ENCODE measurements around the gene TPSB2.
A peak's percentile ranks its signal among the peaks of the same experiment; 100 is the strongest.
"Not testable (repeated sequence)": the region's sequence is repeated elsewhere in the genome, so short reads cannot be mapped to it uniquely, and the experiment has no call there.

TPSB2 gene

DNA sequence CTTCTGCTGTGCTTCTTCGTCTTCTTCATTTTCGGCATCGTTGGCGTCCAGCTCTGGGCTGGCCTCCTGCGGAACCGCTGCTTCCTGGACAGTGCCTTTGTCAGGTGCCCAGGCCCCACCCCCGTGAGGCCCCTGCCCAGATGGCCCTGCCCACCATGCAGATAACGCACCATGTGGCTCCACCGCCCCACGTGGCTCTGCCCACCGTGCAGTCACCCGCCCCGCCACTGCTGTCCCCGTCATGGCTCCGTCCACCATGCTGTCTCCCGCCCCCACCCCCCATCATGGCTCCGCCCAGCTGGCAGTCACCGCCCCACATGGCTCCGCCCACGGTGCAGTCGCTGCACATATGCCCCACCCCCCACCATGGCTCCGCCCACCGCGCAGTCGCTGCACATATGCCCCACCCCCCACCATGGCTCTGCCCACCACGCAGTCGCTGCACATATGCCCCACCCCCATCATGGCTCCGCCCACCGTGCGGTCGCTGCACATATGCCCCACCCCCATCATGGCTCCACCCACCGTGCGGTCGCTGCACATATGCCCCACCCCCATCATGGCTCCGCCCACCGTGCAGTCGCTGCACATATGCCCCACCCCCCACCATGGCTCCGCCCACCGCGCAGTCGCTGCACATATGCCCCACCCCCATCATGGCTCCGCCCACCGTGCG is 31.2 kb downstream of the TPSB2 start:
- not testable (repeated sequence) for DNase-seq

DNA sequence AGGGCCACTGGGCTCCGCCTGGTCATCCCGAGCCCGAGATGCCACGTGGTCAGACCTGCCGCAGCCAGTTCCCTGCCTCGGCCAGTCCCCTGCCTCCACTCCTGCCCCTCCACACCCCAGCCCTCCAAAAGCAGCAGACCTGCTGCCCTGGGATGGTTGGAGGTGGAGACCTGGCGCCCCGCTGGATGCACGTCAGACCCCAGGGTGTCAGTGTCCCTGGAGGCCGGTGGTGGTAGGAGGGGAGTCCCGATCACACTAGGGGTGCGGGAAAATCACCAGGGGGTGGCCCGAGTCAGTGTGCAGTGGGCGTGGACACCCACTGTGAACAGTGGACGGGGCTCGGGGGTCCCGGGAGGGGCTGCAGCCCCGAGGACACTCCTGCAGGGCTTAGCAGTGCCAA is 31.8 kb downstream of the TPSB2 start:
- no peak for DNase-seq

DNA sequence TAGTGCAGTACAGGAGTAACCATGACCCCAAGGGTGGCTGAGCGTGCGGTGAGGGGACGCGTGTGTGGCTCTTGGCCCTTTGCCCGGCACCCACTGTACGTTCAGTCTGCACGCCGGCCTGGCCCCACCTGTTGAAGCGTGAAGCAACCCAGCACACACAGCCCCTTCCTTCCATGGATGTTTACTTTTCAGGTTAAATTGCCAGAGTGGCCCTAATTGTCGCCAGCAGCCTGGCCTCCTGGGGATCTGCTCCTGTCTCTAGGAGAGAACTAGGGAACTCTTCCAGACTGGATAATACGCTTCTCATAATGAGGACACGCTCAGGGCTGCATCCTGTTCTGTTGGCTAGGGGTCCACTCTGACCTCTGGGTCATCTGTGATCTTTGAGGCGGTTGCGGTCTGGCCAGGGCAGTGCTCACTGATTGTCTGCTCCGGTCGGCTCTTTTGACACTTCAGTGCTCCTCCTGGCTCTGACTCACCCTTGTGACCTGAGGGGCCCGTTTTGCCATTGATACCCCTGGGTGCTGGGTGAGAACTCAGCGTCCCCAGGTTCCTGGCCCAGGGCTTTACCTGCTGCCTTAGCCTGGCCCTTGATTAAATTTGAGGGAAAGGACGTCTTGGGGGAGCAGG is 32.6 kb downstream of the TPSB2 start:
- DNase-seq, result no peak

DNA sequence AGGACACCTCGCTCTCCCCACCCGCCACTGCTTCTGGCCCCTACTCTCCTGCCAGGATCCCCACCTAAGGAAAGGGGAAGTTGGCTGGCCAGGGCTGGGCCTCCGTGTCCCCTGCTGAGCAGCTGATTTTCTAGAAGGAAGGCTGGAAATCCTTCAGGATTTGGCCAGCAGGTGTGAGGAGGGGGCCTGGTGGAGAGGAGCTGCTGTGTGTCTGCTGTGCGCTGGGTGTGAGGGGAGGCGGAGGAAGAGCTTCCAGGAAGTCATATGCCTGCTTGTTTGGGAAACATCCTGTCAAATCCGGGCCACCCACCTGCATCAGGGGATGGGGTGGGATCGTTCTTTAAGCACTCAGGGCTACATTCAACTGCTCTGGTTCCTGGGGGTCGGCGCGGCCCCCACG is 33.5 kb downstream of the TPSB2 start:
- no peak for DNase-seq

DNA sequence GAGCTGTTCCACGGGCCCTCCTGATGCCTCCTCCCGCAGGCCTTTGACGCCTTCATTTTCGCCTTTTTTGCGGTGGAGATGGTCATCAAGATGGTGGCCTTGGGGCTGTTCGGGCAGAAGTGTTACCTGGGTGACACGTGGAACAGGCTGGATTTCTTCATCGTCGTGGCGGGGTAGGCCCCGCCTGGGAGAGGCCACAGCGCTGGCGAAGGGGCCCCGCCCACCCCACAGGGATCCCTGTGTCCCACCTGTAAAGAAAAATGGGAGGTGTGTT is 34.7 kb downstream of the TPSB2 start:
- no peak for DNase-seq

DNA sequence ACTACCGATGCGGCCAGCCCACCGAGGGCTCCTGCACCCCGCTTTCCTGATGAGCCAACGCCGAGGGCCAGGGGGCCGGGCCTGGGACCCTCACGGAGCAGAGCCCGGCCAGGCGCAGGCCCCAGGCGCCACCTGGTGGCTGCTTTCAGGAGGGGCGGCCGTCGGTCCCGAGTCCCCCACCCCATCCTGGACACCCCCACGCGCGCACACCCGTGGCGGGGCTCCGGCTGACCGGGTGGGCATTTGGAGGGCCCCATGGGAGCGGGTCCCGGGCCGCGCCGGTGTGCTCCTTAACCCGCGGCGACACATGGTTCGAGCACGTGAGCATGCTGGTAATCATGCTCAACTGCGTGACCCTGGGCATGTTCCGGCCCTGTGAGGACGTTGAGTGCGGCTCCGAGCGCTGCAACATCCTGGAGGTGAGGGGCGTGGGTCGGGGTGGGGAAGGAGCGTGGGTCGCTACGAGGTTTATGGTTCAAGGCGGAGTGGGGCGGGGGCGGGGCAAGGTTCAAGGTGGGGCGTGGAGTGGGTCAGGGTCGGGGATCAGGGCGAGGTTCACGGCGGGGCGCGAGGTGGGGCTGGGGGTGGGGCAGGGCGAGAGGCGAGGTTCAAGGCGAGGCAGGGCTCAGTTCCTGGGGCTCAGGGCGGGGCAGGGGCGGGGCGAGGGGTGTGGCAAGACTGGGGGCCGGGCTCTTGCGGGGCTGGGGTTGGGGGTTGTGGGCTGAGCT is 35.2 kb downstream of the TPSB2 start:
- no peak for DNase-seq

DNA sequence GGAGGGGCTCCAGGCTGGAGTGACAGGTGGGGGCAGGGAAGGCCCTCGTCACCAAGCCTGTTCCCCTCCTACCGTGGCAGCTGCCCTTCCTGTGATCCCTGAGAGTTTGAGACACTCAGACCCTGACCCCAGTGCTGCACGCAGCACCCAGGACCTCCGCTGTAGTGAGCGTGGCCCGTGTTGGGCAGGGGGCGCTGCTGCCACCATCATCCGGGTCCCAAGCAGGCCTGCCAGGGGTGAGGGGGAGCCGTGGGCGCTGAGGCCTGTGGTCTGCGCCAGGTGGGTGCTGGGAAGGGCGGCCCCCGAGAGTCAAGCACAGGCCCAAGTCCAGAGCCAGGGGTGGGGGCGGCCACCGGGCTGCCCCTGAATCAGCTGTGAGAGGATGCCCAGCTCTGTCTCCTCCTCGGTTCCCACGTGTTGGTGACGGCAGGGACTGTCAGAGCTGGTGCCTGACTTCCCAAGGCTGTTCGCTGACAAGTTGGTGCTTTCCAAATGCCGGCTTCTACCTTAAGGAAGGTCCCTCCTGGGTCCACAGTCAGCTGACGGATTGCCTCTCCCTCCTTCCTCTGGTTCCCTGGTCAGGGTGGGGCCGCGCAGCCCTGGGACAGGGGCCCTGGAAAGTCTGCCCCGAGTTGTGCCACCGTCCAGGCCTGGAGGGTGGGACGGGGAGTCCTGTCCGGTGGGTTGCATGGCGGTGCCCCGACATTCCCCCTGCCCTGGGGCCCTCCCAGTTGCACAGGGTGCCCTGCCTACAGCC is 36.0 kb downstream of the TPSB2 start:
- DNase-seq, result no peak

DNA sequence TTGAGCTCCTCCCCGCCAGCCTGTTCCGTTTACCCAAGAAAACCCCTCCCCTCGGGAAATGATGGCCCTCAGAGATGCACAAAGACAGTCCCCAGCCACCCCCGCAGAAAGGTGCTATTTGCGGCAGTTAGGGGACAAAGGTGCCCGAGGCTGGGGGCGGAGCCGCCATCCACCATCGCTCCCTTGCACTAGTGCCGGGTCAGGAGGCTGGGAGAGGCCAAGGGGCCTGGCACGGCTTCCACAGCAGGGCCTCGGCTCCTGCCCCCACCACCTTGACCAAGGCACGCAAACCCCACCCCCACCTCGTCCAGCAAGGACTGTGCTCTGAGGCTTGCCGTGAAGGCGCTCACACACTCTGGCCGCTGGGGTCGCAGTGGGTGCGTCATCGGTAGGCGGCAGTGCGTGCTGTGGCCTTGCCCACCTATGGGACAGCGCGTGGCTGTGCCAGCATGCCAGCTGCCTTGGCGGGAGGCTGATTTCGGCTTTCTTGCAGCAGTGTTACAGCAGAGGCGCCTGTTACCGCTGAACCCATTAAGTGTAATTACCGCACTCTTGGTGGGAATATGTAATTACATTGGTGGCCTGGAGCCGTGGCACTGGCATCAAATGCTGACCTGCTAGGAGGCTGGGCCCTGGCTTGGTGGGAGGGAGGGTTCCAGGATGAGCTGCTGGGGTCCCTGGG is 36.7 kb downstream of the TPSB2 start:
- no peak for DNase-seq

DNA sequence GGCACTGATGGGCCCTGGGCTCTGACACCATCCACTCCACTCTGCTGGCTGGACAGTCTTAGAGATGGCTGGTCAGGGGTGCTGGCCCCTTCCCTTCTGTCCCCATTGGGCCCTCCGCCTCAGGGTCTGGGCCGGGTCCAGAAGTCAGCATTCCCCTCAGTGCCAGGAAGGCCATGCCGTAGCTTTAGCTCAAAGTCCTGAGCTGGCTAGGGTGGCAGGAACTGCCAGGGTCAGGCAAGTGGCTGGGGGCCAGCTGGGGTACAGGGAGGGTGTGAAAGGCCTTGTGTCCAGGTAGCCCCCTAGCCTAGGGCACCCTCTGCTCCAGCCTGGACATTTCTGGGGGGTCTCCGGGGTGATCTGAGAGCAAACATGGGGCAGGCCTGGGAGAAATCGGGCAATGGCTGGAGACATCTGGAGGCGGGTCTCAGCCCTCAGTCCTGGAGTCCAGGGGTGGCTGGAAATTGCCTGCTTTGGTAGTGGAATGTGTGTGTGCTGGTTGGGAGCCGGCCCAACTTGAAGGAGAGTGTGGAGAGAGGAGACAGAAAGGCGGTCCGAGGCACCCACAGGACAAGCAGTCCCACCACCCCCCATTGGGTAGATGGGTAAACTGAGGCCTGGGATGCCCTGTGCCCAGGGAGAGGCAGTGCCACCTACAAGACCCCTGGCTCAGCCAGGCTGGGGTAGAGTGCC is 37.5 kb downstream of the TPSB2 start:
- no peak for DNase-seq

DNA sequence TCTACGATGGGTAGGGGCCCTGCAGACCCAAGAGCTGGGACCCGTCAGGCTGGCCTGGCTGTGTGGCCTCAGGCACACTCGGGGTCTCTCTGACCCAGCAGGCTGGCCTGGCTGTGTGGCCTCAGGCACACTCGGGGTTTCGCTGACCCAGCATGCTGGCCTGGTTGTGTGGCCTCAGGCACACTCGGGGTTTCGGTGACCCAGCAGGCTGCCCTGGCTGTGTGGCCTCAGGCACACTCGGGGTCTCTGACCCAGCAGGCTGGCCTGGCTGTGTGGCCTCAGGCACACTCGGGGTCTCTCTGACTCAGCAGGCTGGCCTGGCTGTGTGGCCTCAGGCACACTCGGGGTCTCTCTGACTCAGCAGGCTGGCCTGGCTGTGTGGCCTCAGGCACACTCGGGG is 39.2 kb downstream of the TPSB2 start:
- DNase-seq, result not testable (repeated sequence)

DNA sequence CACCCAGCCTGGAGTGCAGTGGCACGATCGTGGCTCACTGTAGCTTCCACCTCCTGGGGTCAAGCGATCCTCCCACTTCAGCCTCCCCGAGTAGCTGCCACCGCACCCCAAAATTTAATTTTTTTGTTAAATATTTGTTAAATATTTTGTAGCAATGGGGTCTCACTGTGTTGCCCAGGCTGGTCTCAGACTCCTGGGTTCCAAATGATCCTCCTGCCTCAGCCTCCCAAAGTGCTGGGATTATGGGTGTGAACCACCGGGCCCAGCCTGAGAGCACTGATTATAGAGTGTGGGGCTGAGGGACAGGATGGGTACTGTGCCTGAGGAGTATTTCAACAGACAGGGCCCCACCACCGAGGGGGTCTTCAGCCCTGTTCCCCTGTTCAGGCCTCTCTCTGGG is 40.5 kb downstream of the TPSB2 start:
- DNase-seq, result no peak

DNA sequence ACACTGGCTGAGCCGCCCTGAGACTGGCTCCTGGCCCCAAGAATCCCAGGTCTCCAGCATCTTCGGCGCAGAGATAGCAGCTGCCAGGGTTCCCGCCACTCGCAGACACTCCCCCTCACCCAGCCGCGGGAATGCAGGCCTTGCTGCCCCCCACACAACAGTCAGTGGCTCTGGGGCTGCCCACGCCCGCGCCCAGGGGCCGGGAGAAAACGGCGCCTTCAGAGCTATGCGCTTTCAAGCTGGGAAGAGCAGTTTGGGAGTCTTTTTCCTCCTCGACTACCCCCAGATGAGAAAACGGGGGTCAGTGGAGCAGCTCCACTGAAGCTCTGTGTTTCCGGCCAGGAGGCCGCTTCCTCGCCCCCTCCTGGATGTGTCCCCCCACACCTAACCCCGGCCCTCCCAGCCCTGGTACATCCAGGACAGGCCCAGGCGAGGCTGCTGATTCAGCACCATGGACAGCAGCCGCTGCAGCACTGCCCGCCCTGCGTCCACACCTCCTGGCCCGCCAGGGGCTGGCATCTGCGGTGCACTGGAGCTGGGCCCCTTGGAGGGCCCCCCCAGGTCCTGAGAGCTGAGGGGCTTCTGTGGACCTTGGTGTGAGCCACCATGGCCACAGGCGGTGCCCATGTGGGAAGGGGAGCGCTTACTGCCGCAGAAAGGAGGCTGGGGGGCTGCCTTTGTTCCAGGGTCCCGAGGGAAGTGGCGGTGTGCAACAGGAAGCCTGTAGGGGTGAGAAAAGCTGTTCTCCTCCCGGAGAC is 41.4 kb downstream of the TPSB2 start:
- DNase-seq, result peak; percentile 20

DNA sequence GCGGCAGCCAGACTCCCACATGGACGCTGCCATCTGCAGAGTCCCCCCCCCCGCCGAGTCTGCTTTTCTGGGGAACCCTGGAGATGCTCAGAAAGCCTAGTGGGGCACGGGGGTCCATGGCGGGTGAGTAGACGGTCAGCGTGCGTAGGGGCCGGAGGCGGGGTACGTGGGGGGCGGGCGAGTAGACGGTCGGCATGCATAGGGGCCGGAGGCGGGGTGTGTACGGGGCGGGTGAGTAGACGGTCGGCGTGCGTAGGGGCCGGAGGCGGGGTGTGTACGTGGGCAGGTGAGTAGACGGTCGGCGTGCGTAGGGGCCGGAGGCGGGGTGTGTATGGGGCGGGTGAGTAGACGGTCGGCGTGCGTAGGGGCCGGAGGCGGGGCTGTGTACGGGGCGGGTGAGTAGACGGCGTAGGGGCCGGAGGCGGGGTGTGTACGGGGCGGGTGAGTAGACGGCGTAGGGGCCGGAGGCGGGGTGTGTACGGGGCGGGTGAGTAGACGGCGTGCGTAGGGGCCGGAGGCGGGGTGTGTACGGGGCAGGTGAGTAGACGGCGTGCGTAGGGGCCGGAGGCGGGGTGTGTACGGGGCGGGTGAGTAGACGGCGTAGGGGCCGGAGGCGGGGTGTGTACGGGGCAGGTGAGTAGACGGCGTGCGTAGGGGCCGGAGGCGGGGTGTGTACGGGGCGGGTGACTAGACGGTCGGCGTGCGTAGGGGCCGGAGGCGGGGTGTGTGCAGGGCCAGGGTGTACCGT is 44.4 kb downstream of the TPSB2 start:
- DNase-seq, result not testable (repeated sequence)

DNA sequence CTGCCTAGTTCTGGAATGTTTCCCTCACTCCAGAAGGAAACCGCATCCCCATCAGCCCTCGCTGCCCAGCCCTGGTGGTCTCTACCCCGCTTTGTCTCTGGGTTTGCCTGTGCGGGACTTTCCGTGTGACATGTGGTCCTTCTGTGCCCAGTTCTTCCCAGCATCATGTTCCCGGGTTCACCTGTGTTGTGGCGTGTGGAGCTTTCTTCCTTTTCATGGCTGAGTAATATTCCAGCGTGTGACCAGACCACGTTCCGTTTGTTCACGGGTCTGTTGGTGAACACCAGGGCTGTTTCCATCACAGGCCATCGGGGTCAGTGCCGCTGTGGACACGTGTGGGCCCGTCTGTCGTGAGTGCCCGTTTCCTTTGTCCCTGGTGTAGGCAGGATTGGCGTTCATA is 45.0 kb downstream of the TPSB2 start:
- DNase-seq, result no peak

DNA sequence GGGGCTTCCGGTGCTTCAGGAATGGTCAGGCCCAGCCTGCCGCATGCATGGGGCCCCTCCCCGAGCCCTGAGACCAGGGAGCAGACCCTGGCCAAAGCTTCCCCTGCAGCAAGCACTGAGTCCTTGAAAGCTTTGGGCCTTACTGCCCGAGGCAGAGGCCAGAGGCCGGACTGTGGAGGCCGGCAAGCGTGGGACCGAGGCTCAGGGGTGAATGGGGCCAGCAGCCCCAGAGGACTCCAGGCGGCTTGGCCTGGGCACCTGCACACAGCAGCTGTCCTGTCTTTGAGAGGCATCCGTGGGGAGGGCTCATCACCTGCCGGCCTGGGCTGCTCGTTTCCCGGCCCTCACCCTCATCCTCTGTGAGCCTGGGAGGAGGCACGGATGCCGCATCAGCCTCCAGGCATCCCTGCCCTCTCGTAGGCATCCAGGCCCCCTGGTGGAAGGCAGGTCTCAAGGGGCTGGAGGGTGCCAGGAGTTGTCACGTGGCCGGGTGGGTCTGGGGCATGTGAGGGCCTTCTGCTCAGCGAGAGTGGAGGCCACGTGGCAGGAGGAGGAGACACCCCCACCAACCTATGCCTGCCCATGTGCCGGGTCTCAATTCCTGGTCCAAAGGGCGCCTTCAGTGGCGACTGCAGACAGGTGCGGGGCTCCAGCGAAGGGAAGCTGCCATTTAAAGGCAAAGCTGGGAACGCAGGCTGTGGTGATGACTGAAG is 45.7 kb downstream of the TPSB2 start:
- no peak for DNase-seq

DNA sequence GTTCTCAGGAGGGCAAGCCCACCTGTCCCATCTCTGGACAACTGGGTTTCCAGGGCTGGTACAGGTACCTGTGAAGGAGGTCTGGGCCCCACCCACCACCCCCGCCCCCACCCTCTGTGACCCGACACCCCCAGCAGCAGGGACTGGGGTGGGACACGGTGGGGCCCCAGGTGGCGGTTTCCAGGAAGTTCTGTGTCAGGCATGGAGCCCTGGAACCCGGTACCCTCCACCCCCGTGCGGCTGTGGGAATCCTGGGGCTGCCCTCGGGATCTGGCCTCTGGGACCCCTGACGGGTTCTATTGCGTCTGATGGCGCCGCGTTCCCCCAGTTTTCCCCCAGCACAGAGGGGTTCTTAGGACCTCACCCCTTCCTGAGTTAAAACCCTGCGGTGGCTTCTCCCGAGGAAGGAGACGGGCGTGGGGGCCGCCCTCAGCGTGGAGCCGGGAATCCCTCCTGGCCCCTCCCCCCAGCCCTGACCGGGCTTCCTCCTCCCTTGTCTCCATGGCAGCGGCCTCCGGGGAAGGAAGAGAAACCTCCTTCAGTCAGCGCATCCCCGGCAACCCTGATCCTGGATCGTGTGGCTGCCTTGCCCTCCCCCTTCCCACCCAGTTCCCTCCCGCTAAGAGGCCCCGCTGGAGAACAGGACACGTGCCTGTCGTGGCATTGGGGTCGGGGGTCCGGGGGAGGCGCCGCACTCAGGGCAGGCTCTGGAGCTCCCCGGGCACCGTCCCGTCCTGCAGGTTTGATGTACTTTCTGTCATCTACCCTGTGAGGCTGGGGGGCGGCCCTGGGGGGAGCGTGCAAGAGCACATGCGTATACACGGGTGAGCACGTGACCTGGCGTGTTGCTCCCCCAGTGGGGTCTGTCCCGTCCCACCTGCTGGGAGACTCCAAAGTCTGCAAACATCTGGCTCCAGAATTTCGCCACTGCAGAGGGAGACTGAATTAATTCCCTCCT is 46.8 kb downstream of the TPSB2 start:
- DNase-seq, result no peak

DNA sequence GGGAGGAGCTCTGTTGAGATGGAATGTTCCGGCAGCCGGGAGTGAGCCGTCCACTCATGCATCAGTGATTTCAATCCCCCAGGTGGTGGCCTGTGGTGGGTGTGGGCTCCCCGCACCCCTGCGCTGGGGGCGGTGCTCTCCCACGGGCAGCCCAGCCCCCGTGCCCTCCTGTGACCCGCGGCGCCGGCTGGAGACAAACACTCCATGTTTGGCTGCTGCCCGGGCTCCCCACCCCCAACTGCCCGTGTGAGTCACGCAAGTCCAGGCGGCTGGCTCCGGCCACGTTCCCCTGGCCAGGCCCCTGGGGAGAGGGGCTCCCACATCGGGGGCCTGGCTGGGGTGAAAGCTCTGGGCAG is 47.7 kb downstream of the TPSB2 start:
- DNase-seq, result no peak

DNA sequence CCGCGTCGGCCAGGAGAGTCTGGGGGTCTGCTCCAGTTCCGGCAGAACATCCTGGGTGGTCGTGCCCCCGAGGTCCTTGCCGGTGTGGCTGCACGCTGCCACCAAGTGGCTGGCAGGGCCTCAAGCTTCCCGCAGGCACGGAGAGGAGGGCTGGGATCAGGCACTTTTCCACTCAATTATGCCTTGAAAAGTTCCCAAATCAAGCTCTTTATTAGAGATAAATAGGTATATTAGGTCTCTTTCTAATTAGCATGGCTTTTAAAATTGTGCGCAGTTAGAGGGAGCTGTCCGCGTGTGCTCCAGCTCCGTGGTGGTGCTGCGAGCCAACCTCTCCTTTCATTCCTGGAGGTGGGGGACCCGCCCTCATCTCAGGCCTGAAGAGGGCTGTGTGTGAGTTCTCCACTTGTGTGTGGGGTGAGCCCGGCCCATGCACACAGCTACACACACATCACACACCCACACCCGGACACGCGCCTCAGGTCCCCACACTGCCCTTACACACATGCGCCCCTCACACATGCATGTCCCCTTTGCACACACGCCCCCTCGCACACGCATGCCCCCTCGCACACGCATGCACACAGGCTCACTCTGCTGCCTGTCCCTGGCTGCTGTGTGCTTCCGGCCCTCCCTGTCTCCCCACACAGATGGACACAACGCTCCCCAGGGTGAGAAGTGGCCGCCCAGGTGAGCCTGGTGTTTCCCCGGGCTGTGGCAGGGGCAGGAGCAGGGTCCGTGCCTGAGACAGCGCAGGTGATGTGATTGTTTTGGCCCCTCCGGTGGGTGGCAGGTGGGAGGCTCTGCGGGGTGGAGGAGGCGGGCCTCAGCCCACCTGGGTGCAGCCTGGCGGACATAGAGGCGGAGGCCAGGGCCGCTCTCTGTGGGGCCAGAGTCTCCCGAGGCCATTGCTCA is 48.3 kb downstream of the TPSB2 start:
- no peak for DNase-seq

Measured in GDM1 (cell line).